ENCODE results near the gene MLIP. TPM values are rescaled to one million over a fixed set of nuclear protein-coding genes. Genes with fewer than 3 reads are reported as not detected.

MLIP gene
- total RNA-seq, 1 donor from 2014 or later: 8.5 TPM

DNA sequence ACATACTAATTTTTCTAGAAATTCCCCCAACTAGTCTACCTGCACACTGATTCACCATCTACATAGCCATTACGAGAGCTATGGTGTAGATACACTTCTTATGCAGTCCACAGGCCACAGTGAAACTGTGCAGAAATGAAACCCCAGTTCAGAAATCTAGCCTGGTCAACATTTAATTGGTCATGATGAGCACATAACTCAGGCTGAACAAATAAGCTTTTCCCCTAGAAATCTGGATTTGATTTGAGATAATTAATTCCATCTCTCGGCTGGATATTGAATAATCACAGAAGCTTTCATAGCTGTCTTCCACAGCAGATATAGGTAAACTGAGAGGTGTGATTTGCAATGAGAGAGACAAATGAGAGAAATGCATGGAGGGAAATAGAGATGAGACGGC, 174.4 kb downstream of the MLIP start:
- no peak for ATAC-seq

DNA sequence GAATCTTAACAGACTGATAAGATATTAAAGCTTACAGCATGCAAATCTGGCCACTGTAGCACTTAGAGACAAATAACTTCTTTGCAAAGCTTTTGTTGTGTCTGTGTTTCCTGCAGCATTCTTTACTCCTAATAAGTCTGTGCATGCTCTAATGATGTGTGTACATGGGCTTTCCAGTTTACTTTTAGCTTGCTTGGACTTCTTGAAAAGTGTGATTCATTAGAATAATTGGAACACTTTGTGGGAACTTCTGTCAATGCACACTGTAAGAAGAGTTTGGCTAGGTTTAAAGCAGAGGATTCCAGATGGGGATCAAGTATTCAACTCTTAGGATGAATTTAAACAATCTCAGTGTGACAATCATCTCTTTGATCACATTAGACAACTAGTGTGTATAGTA, 174.9 kb downstream of the MLIP start:
- ATAC-seq: peak; percentile 62

DNA sequence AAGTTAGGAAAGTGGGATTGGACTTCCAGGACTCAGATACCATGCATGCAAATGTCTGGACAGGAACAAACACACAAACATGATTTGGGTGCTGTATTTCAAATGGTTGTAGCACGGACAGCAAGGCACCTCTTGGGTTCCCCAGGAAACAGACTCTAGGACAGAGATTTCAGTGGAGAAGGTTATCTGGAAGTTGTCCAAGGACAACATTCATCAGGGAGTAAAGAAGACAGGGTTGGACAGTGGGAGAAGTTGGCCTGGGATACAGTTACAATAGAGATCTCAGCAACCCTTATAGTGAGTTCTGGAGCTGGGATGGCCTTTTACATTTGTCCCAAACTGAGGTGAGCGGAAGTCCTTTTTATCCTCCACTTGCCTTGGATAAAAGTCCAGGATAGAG, 177.2 kb downstream of the MLIP start:
- no peak for ATAC-seq

DNA sequence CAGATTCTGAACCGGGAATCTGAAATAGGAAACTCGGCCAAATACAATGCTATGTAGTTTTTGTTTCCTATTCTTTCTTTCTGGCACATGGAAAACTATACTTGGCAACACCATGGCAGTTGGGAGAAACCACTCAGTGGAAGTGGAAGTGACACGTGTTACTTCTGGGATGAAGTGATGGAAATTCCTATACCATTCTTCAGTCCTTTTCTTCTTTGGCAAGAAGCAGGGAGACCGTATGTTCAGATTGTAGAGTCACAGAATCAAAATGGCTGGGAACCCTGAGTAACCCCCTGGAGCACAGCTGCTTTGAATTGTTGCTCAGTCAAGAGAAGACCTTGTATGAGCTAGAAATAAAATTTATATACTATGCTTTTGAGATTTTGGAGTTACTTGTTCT, 178.2 kb downstream of the MLIP start:
- no peak for ATAC-seq

DNA sequence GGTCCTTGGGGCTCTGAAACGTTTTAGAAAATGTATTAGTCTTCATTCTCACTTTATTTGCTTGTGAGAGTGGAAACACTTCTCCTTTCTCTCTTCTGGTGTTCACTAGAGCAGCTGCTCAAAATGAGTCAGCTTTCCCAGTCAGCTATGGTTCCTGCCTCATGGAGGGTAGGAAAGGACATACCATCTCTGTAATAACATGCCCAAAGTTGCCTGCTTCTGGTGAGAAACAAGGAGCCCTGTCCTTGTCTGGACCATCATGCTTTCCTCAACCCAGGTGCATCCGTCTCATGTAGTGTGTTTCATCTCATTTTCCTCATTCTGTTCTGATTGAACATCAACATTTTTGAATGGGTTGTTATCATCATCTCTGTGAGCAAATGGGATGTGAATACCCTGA, 179.9 kb downstream of the MLIP start:
- peak; percentile 74 for ATAC-seq

DNA sequence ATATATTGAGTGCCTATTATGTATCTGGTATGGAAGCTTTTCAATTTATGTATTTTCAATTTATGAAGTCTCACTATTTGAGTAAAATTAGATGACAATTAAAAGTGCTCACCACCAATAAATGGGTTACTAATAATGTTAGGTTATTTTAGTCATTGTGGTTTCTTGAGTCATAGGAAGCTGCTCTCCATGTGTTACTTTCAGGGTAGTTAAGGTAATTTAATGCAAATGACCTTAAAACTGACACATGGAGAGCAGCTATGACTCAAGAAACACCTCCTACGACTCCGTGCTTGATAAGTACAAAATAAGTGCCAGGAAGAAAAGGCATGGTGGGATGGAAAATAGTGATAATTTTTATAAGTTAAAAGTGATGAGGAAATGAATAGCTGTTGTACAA, 180.5 kb downstream of the MLIP start:
- ATAC-seq: no peak

DNA sequence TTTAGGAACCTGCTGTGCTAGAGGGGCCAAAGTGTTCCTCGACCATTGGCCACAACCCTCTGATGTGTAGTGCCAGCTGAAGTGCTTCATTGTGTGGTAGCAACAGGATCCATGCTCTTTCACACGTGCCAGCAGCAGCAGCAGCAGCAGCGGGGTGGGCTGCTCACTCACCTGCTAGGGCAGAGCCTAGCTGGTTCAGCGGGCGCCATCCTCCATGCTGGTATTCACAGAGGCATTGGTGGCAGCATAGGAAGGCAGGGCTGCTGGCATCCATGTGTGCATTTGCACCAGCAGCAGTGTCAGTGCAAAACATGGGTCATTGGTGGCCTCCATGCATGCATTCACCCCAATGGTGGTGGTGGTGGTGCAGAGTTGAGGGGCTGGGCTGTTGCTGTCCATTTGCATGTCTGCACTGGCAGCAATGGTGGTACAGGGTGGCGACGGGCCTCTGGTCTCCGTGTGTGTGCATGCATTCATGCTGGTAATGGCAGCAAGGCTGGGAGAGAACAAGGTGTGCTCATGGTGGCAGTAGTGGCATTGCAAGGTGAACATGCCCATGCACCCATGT, 183.8 kb downstream of the MLIP start:
- no peak for ATAC-seq

DNA sequence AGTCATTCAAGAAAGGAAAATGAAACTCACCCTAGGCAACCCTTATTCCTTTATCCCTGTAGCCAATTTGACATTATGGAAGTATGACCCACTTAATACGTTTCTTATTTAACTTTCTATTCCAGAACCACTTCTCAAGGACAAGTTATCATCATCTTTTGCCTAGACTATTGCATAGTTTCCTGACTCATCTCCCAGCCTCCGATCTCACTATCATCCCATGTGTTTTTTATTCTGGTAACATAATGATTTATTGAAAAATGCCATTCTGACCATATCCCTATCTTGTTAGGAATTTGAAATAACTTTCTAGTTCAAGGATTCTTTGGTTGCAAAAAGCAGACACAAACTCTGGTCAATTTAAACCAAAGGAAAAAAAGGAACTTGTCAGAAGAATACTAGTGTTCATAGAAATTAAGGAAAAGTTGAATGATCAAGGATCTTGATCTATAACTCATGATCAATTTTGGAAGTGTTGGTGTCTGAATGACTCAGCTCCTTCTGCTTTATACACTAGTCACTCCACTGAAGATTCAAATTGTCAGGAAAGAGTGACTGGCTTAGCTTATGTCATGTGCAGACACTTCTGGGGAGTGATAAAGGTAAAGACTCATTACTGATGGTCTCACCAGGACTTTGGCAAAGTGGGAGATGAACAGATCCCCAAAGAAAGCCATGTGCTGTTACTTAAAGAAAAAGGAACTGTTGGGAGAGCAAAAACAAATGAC, 188.5 kb downstream of the MLIP start:
- ATAC-seq: no peak

DNA sequence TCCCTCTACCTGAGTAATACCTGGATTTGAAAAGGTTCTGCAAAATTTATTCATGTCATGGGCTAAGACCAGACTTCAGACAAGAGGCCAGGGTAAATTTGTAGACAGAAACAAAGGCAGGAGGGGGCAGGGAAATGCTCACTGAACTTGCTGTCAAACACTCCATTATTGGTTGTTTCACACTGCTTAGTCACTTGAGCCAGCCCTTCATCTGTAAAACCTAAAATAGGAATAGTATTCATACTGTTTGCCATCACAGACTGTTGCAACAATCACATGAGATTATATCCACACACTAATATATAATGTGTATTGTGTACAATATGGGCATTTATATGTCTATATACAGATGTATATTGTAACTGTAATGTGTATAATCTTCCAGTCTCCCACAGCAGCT, 190.5 kb downstream of the MLIP start:
- ATAC-seq: no peak

DNA sequence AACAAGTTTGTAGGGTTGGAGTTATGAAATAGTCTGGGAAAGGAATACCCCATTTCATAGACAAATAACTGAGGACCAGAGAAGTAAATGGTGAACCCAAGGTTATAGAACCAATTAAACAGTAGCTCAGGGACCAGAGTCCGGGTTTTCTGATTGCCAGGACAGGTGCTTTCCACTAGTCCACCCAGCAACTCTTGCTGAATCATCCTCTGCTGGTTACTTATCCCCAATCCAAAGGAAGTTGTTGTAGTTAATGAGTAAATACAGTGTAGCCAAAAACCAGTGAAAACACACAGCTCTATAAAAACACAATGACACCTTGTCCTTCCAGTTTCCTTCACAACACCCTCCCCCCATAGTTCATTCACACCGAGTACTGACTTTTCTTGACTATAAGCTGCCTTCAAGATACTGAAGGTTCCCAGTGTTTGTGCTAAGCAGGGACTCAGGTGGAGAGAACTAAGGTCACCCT, 196.2 kb downstream of the MLIP start:
- no peak for ATAC-seq

DNA sequence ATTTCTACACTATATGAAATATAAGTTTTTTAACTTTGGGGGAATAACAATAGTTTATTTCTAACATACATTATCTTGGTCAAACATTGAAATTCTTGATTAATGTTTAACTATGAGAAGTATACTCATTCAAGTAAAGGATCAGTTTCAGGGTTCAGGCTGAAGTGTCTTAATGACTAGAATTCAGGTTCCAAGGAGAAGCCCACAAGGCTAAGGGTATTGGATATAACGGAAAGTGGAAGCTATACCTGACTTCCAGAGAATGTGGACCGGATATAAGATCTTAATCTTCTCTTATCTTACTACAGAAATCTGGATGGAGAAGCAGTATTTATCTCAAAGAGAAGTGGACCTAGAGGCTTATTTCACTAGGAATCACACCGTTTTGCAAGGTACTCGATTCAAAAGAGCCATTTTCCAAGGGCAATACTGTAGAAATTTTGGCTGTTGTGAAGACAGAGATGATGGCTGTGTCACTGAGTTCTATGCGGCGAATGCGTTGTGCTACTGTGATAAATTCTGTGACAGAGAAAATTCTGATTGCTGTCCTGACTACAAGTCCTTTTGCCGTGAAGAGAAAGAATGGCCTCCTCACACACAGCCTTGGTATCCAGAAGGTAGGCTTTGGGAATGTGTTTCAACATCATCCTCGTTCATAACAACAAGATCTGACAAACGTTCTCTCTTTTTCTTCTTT, 197.2 kb downstream of the MLIP start, which contains the start of gene TINAG:
TINAG (plus strand) TSS at position 153 of the 697 bp plus-strand sequence; CDS start at position 263, 110 bp downstream.
- ATAC-seq: no peak

DNA sequence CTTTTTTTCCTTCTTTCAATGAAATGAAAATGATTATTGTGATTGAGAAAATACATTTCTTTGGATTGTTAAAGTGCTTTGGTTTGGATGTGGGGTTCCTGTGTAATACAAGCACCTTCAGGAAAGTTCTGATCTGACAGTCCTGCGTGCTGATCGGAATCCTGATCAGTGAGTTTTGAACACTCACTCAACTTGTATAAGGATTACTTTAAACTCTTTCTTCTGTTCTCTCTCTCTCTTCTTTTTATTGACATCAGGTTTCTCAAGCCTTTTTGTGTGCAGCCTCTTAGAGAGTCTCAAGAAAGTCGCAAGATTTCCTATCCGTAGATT, 197.7 kb downstream of the MLIP start:
- ATAC-seq: no peak

DNA sequence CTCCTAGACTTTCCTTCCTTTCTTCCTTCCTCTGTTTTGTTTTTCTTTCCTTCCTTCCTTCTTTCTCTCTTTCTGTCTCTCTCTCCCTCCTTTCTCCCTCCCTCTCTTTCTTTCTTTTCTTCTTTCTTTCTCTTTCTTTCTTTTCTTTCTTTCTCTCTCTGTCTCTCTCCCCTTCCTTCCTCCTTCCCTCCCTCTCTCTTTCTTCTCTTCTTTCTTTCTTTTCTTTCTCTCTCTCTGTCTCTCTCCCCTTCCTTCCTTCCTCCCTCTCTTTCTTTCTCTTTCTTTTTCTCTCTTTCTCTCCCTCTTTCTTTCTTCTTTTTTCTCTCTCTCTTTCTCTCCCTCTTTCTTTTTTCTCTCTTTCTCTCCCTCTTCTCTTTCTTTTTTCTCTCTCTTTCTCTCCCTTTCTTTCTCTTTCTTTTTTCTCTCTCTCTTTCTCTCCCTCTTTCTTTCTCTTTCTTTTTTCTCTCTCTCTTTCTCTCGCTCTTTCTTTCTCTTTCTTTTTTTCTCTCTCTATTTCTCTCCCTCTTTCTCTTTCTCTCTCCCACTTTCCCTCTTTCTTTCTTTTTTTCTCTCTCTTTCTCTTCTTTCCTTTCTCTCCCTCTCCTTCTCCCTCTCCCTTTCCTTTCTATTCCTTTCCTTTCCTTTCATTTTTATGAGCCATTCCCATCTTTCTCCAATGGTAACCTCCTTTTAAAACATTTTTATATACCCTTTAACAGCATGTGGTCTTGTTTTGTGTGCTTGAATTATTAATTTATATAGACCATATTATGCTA, 199.3 kb downstream of the MLIP start:
- no peak for ATAC-seq

DNA sequence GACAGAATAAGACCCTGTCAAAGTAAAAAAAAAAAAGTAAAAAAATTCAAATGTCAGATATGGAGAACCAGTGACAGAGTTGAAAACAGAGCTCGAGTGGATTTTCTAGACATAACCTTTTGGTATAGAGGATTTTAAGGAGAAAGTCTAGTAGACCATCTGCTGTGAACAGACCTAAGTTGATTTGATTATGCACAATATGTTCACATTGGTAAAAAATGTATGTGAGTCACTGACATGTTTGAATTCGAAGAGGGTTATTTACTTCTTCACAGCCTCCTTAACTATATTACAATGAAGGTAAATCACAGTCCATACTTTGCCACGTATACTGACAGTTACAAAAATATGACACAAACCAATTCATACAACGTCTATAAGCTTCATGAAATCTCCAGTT, 204.4 kb downstream of the MLIP start:
- ATAC-seq: no peak

Other genes starting within 250 kb of the MLIP start
- not detected for gene TINAG, start 197.0 kb downstream of the MLIP start, total RNA-seq